Tibial nerve (tissue), 4 donors: ENCODE measurements around the gene EMILIN1.

ENCODE experiments used
- EP300 ChIP-seq, 2 donors: sonication (generic); formaldehyde crosslinking; IDR thresholded peaks; one replicate each; pipeline ENCODE4 v1.6.1; 2017; ENCODE audit warnings: antibody characterized with exemption in 2 of 2, mild to moderate bottlenecking in 1 of 2
- POLR2A ChIP-seq, 2 donors: fragments of 450-650 bp; IDR thresholded peaks; one replicate each; pipeline ENCODE4 v1.6.1; 2017; ENCODE audit warnings: antibody characterized with exemption in 2 of 2, mild to moderate bottlenecking in 2 of 2, moderate library complexity in 2 of 2
- TF ChIP-seq, protein P1 (sequence below), 5 experiments: fragments of 200-600 bp in 3 of 5; fragments of 450-650 bp in 2 of 5; sonication (generic) in 3 of 5; IDR thresholded peaks; one replicate each; pipeline ENCODE4 v1.5.1; 2016 to 2019; ENCODE audit warnings: antibody characterized with exemption in 5 of 5, mild to moderate bottlenecking in 3 of 5, moderate library complexity in 2 of 5

DNA sequence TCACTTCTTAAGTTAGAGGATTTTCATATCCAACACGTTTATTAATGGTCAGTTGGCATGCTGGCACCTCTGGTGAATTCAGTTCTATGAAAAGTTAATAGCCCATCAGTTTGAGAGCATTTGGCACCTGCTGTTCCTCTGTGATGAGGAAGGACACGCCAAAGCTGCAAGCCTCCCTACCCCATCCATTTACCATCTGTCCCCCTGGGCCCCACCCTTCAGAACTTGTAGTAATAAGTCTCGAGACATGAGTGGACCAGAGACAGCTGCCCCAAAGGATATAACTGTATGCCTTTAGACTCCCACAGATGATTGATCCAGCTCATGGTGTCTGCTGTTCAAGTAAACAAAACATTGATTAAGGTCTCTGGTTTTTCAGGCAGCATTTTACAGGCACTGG, 13.3 kb upstream of the EMILIN1 start:
- TF ChIP-seq, protein P1, sequence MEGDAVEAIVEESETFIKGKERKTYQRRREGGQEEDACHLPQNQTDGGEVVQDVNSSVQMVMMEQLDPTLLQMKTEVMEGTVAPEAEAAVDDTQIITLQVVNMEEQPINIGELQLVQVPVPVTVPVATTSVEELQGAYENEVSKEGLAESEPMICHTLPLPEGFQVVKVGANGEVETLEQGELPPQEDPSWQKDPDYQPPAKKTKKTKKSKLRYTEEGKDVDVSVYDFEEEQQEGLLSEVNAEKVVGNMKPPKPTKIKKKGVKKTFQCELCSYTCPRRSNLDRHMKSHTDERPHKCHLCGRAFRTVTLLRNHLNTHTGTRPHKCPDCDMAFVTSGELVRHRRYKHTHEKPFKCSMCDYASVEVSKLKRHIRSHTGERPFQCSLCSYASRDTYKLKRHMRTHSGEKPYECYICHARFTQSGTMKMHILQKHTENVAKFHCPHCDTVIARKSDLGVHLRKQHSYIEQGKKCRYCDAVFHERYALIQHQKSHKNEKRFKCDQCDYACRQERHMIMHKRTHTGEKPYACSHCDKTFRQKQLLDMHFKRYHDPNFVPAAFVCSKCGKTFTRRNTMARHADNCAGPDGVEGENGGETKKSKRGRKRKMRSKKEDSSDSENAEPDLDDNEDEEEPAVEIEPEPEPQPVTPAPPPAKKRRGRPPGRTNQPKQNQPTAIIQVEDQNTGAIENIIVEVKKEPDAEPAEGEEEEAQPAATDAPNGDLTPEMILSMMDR (IDR thresholded peaks at IDR 0.05), result no peak
- no peak for TF ChIP-seq POLR2A (IDR thresholded peaks at IDR 0.05)
- no peak for TF ChIP-seq EP300 (IDR thresholded peaks at IDR 0.05)
